Activated CD4-positive, alpha-beta T cell treated with anti-CD3 and anti-CD28 coated beads, Interleukin-2, amount 10 ng/mL, durations not matched to agents 24 days and 14 days (primary cell): Measurements from ENCODE around the gene IGFBP2. TPM values are rescaled to one million over a fixed set of nuclear protein-coding genes. Genes with fewer than 3 reads are reported as not detected.

Experiments
- DNase-seq: peaks from one replicate; pipeline ENCODE4 v3.0.0; 2022
- H3K27ac Mint-ChIP-seq: one replicate; pipeline ENCODE4 v1.8.0; 2022; ENCODE audit warnings: mild to moderate bottlenecking, mixed read lengths
- H3K27me3 Mint-ChIP-seq: one replicate; pipeline ENCODE4 v1.8.0; 2022; ENCODE audit warnings: mixed read lengths
- H3K36me3 Mint-ChIP-seq: one replicate; pipeline ENCODE4 v1.8.0; 2022; ENCODE audit warnings: low read depth, mild to moderate bottlenecking, mixed read lengths
- H3K4me1 Mint-ChIP-seq: one replicate; pipeline ENCODE4 v1.8.0; 2021; ENCODE audit warnings: mixed read lengths
- H3K4me3 Mint-ChIP-seq: one replicate; pipeline ENCODE4 v1.8.0; 2022; ENCODE audit warnings: mild to moderate bottlenecking, moderate library complexity, mixed read lengths
- H3K9me3 Mint-ChIP-seq: one replicate; pipeline ENCODE4 v1.8.0; 2021; ENCODE audit warnings: mixed read lengths
- intact Hi-C: fragments of 100-400 bp; cut with micrococcal nuclease; formaldehyde crosslinking; loops from one replicate; pipeline ENCODE4 v1.15.1; 2023
- total RNA-seq: library from RNA; stranded (reverse); gene quantifications from 2 replicates; pipeline ENCODE4 v1.2.3, GENCODE V29; 2022

Gene IGFBP2
- total RNA-seq, 1 donor from 2014 or later, result 42.4 TPM

- H3K36me3 Mint-ChIP-seq, result no peaks in the 10 kb centered on the region
- H3K27me3 Mint-ChIP-seq, result peaks cover 13% of the 10 kb centered on the region
- H3K9me3 Mint-ChIP-seq, result no peaks in the 10 kb centered on the region
- no peak overlapping the region for H3K27ac Mint-ChIP-seq
- intact Hi-C loops, result no loop called here
- H3K4me3 Mint-ChIP-seq, result no peak overlapping the region
- H3K4me1 Mint-ChIP-seq, result peaks cover 15% of the 10 kb centered on the region
- DNase-seq, result no peak
Observed at GRCh38 chr2:216621292-216621691, 11.9 kb upstream of the IGFBP2 start.

DNA sequence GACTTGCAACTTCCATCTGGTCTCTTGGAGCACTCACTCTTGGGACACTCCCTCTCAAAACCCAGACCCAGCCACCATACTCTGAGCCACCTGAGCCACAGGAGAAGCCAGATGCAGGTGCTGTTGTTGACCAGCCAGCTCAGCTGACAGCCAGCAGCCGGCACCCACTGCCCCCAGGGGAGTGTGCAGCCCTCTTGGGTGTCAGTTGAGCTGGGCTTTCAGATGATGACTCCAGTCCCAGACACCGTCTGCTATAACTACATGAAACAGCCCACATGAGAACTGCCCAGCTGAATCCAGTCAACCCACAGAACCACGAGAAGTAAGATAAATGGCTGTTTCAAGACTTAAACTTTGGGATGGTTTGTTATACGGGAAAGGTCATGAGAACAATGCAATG lies 10.7 kb upstream of the IGFBP2 start:
- no peaks in the 10 kb centered on the region for H3K9me3 Mint-ChIP-seq
- H3K27ac Mint-ChIP-seq, result no peak overlapping the region
- H3K36me3 Mint-ChIP-seq, result no peaks in the 10 kb centered on the region
- no peak overlapping the region for H3K4me3 Mint-ChIP-seq
- H3K27me3 Mint-ChIP-seq, result peaks cover 19% of the 10 kb centered on the region
- intact Hi-C loops, result no loop called here
- peaks cover 13% of the 10 kb centered on the region for H3K4me1 Mint-ChIP-seq
- DNase-seq, result no peak

GRCh38 chr2:216624251-216624650 lies 9.0 kb upstream of the IGFBP2 start:
- H3K4me1 Mint-ChIP-seq, result peaks cover 8% of the 10 kb centered on the region
- DNase-seq, result no peak
- peaks cover 34% of the 10 kb centered on the region for H3K27me3 Mint-ChIP-seq
- no peaks in the 10 kb centered on the region for H3K9me3 Mint-ChIP-seq
- H3K27ac Mint-ChIP-seq, result no peak overlapping the region
- H3K4me3 Mint-ChIP-seq, result no peak overlapping the region
- no peaks in the 10 kb centered on the region for H3K36me3 Mint-ChIP-seq
- intact Hi-C loops, result no loop called here

GRCh38 chr2:216626168-216626874 lies 6.9 kb upstream of the IGFBP2 start:
- no peaks in the 10 kb centered on the region for H3K4me1 Mint-ChIP-seq
- no peak overlapping the region for H3K4me3 Mint-ChIP-seq
- H3K27me3 Mint-ChIP-seq, result peaks cover 45% of the 10 kb centered on the region
- no peaks in the 10 kb centered on the region for H3K36me3 Mint-ChIP-seq
- H3K27ac Mint-ChIP-seq, result no peak overlapping the region
- H3K9me3 Mint-ChIP-seq, result no peaks in the 10 kb centered on the region
- intact Hi-C loops, result no loop called here
- no peak for DNase-seq

- no peaks in the 10 kb centered on the region for H3K9me3 Mint-ChIP-seq
- no peaks in the 10 kb centered on the region for H3K4me1 Mint-ChIP-seq
- DNase-seq, result no peak
- intact Hi-C loops, result no loop called here
- H3K27me3 Mint-ChIP-seq, result peaks cover 50% of the 10 kb centered on the region
- no peaks in the 10 kb centered on the region for H3K36me3 Mint-ChIP-seq
- no peak overlapping the region for H3K27ac Mint-ChIP-seq
- H3K4me3 Mint-ChIP-seq, result no peak overlapping the region
Observed at GRCh38 chr2:216626875-216627245, 6.4 kb upstream of the IGFBP2 start.

DNA sequence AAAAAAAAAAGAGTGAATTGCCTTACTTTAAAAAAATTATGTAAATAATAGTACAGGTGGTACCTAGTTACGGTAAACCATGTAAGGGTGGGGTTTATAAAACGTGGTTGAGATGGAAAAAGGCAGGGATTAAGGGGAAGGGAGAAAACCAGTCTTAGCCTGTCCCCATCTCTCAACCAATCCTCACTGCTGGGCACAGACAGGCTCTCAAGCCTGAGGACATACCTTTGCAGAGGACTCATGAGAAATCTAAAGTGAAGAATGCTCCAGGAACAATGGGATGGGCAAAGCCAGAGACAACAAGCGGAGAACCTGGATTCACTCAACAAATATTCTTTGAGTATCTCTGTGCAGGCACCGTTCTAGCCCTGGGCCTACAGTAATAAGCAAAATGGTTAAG lies 3.4 kb upstream of the IGFBP2 start:
- H3K36me3 Mint-ChIP-seq, result peaks cover 5% of the 10 kb centered on the region
- H3K9me3 Mint-ChIP-seq, result no peaks in the 10 kb centered on the region
- DNase-seq, result no peak
- peaks cover 68% of the 10 kb centered on the region for H3K27me3 Mint-ChIP-seq
- intact Hi-C loops, result no loop called here
- H3K27ac Mint-ChIP-seq, result no peak overlapping the region
- H3K4me1 Mint-ChIP-seq, result peaks cover 11% of the 10 kb centered on the region
- H3K4me3 Mint-ChIP-seq, result no peak overlapping the region

GRCh38 chr2:216632346-216632951 lies 771 bp upstream of the IGFBP2 start:
- H3K27me3 Mint-ChIP-seq, result peaks cover 79% of the 10 kb centered on the region
- no peaks in the 10 kb centered on the region for H3K9me3 Mint-ChIP-seq
- peak overlapping the region; percentile 89 for H3K4me3 Mint-ChIP-seq
- no peak overlapping the region for H3K27ac Mint-ChIP-seq
- intact Hi-C loops, result no loop called here
- peaks cover 28% of the 10 kb centered on the region for H3K4me1 Mint-ChIP-seq
- H3K36me3 Mint-ChIP-seq, result peaks cover 14% of the 10 kb centered on the region
- DNase-seq, result no peak

- Mint-ChIP-seq H3K36me3 (peaks cover 16% of the 10 kb centered on the region), H3K27me3 (peaks cover 67% of the 10 kb centered on the region), H3K9me3 (no peaks in the 10 kb centered on the region), H3K4me1 (peaks cover 29% of the 10 kb centered on the region), H3K27ac (peak overlapping the region; percentile 75), H3K4me3 (peak overlapping the region; percentile 95)
- peak; percentile 66 for DNase-seq
- intact Hi-C loops, result loop anchor here (1.0 kb wide), 1 partner anchor 27 kb away; no protein-coding TSS in a partner anchor
Observed at GRCh38 chr2:216633616-216634369, 573 bp downstream of the IGFBP2 start.

DNA sequence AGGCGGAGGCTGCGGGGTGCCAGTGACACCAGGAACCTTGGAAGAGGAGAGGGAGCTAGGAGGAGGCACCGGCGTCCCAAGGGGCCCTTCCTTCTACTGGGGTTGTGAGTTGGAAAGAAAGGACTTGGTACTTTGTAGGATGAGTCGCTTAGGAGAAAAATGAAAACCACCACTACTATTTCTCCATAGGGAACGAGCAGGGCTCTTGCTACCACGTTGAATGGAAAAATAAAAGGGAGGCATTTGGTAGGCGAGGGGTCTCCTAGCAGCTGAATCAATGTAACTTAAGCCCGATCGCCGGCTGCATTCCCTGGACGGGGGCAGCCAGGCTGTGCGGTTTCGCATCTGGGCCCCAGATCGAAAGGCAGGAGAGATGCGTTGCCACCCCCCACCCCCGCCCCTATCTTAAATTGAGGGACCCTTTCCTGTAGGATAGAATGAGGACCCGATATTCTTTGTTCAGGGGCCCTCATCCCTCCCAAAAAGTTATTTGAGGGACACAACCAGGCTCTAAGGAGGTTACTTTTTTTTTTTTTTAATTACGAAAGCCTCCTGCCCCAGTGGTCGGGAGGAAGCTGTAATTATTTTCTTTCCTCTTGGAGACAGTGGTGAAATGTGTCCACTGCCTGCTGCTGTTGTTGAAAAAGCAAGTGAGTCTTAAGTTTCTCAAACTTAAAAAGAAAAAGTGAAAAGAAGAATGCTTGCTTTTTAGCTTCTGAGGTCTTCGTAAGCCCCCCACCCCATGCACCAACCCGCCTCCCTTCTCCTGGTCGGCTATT lies 1.3 kb downstream of the IGFBP2 start:
- peak overlapping the region; percentile 95 for H3K4me3 Mint-ChIP-seq
- peaks cover 17% of the 10 kb centered on the region for H3K36me3 Mint-ChIP-seq
- H3K27ac Mint-ChIP-seq, result peak overlapping the region; percentile 75
- no peak for DNase-seq
- H3K27me3 Mint-ChIP-seq, result peaks cover 61% of the 10 kb centered on the region
- peaks cover 29% of the 10 kb centered on the region for H3K4me1 Mint-ChIP-seq
- intact Hi-C loops, result no loop called here
- no peaks in the 10 kb centered on the region for H3K9me3 Mint-ChIP-seq

GRCh38 chr2:216635171-216635570 lies 2.0 kb downstream of the IGFBP2 start:
- H3K4me3 Mint-ChIP-seq, result peak overlapping the region; percentile 88

GRCh38 chr2:216635701-216636550 lies 2.7 kb downstream of the IGFBP2 start:
- Mint-ChIP-seq H3K9me3 (no peaks in the 10 kb centered on the region), H3K27me3 (peaks cover 55% of the 10 kb centered on the region), H3K4me1 (peaks cover 30% of the 10 kb centered on the region), H3K36me3 (peaks cover 21% of the 10 kb centered on the region), H3K27ac (no peak overlapping the region), H3K4me3 (peak overlapping the region; percentile 88)
- intact Hi-C loops, result no loop called here
- no peak for DNase-seq

More at GRCh38 chr2:216635171-216635570, 2.0 kb downstream of the IGFBP2 start:
- Mint-ChIP-seq H3K27ac (peak overlapping the region; percentile 55), H3K4me1 (peaks cover 30% of the 10 kb centered on the region), H3K36me3 (peaks cover 21% of the 10 kb centered on the region), H3K27me3 (peaks cover 58% of the 10 kb centered on the region), H3K9me3 (no peaks in the 10 kb centered on the region)
- intact Hi-C loops, result no loop called here
- peak; percentile 60 for DNase-seq

DNA sequence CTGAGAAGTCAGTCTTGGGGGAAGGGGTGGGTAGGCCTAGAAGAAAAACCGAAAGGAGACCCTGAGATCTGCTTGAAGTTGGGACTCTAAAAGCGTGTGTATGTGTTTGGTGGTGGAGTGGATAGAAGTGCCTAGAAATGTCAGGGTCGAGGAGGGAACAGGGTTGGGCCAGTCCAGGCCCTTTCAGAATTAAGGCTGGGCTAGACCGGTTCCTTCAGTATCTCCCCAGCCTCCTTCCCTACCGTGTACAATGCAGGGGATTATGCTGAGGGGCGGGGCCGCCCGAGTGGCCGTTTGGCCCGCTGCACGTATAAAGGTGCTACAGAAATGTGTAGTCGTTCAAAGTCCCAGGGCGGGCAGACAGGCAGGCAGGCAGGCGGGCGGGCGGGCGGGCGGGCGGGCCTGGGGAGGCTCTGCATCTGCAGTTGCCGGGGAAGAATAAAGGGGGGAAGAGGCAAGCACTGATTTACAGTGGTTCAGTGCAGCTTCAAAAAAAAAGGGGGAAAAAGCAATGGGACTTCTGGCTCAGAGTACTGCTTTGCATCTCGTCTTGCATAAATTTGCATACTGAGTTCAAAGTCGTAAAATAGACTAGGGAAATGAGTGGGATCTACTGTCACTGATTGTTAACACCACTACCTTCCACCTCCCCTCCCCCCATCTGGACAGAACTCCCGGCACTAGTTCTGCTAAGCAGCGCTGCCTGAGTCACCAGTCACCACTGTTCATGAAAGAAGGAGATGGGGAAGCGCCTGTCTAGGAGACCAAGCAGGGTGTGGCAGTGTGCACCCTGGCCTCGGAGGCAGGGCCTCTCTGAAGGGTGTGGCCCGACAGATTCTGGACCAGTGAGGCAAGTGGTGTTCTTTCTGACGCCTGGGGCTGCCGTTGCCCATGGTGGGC lies 3.6 kb downstream of the IGFBP2 start:
- Mint-ChIP-seq H3K27ac (no peak overlapping the region), H3K4me3 (peak overlapping the region; percentile 88), H3K36me3 (peaks cover 21% of the 10 kb centered on the region), H3K9me3 (no peaks in the 10 kb centered on the region), H3K4me1 (peaks cover 30% of the 10 kb centered on the region), H3K27me3 (peaks cover 49% of the 10 kb centered on the region)
- intact Hi-C loops, result no loop called here
- no peak for DNase-seq
